ENCODE data around the gene PTMS.
A peak's percentile ranks its signal among the peaks of the same experiment; 100 is the strongest.

Gene PTMS

DNA sequence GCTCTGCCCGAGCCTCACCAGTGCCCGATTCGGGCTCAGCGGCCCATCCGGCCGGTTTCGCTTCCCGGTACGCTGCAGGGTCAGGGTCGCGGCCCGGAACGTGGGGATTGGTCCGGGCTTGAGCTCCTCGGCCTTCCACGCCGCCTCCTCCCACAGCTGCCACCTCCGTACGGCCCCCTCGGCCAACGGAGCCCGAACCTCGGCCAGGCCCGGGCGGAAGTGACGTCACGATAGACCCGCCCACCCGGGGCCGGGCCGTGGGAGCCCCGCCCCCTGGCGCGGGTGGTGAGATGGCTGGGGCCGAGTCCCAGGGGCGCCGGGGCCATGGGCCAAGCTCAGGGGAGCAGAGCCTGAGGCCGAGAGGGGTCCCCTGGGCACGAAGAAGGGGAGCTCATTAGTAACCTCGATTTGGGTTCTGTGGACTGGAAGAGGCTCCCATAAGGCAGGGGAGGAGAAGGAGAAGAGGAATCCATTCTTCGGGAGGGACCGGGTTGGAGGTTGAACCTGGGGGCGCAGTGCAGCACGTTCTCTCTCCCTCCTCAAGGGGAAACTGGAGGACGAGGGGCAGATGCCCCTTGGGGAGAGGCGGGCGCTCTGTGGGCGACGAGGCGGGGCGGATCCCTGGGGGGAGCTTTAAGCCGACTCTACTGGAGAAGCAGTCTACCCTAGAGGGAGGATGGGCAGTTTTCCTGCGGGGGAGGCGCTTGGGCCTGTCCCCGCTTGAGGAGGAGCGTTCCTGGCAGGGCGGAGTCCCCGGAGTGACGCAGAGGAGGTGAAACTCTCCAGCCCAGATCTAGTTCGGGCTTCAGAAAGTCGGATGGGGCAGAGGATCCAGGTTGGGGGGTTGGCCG, 13.0 kb upstream of the PTMS start, which contains the start of gene MLF2:
Gene MLF2, minus strand, starts transcription at position 221 of the 851 bp plus-strand sequence. CDS start 807 bp downstream, outside the sequence.
- DNase-seq, result peak; percentile 99

DNA sequence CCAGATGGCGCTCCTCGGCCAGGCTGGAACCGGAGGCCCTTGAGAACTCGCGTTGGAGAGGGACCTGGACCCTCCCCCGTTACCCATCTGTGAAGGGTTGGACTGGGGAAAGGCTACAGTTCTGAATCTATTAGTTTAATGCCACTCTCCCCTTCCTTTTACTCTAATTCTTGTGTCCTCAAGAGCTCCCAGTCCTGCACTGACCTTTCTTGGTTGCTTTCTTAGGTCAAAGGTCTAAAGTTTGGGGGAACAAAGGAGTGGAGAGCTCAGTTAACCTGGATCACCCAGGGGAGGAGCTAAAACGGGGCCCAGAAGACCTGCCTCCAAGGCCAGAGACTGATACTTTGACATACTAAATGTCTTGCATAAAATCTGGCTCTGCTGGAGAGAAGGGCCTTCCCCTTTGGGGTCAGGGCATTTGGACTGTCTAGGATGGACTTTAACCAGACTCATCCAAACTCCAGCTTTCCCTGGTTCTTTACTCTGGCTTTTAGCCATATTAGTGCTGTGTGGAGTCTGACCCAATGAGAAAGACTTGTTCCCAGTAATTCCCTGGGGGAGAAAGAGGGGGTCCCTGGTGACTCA, 12.3 kb upstream of the PTMS start:
- DNase-seq, result no peak

DNA sequence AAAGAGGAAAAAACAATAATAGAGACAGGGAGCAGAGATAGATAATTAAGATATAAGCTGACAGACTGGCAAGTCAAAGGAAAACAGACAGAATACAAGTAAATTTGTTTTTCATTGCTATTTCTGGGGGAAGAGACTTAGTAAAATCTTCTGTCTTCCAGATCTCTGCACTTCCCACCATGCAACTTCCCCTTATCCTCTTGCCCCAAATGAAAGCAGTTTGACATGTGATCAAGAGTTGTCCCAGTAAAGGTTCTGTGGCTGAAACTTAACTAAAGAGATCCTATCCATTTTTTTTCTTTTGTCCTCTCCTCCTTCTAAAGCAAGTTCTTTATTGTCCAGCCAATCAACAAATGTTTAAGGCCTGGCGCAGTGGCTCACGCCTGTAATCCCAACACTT, 11.8 kb upstream of the PTMS start:
- no peak for DNase-seq

DNA sequence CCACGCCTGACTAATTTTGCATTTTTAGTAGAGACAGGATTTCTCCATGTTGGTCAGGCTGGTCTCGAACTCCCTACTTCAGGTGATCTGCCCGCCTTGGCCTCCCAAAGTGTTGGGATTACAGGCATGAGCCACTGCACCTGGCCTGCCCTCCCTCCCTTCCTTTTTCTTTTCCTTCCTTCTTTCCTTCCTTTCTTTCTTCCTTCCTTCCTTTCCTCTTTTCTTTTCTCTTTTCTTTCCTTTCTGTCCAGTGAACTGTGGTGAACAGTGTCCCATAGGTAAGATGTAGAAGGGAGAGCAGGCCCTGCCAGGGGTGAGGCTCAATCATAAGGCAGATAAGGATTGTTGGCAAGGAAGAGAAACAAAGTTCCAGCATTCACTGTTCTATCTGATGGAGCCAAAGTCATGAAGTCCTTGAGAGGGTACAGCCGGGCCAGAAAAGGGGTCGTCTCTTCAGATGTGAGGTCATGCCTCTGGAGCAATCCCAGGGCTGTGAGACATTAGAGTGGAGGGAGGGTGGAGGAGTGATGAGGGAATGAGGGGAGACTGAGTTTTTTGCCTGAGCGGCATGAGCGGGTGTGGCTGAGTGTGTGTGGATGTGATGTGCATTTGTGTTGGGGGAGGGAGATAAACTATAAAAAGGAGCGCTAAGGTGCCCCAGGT, 9.0 kb upstream of the PTMS start:
- no peak for DNase-seq

DNA sequence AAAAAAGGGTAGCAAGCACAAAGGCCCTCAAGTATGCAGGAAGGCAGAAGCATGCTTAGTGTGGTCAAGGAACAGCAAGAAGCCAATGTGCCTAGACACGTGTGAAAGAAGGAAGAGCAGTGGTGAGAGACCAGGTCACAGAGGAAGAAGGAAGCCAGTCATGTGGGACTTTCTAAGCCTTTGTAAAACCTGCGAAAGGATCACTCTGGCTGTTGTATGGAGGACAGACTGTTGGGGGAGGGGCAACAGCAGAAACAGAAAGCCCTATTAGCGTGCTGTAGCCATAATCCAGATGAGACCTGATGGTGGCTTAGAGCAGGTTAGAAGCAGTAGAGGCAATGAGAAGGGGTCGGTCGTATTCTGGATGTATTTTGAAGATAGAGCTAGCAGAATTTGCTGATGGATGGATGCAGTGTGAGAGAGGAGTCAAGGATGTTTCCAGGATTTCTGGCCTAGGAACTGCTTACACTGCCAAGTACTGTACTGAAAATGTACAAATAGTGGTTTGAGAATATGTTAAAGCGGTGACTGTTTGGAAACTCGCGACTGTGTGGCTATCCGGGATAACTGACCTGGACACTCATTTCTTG, 7.6 kb upstream of the PTMS start:
- DNase-seq, result no peak

DNA sequence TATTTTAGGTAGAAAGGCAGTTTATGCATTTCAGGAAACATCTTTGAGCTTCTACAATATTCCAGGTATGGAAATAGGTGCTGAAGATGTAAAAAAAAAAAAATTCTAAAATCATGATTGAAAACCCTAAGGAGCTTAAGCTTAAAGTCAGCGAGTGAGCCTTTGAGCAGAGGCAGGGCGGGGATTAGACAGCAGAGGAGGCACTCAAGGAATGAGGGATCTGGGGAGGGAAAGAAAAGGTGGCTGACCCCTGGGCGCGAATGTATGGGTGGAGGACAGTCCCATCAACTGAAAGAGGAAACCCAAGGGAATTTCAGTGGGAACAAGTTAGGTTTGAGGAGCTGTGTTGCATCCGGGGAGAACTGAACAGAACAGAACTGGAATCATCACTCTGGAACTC, 6.4 kb upstream of the PTMS start:
- no peak for DNase-seq

DNA sequence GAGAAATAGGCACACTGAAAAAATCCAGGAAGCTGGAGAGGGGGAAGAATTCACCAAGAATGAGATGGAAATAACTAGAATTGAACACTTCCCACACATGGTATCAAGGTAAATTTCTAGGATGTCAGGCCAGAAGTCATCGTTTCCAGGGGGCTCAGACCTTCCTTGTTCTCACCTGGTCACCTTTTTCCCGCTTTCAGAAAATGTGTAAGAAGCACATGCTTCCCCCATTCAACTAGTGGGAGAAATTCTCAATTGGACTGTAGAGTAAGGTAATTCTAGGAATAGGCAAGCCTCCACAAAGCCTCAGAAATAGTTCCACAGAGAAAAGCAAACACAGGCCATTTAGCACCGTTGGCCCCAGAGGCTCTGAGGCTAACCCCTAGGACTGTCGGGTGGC, 2.8 kb upstream of the PTMS start:
- DNase-seq, result no peak

DNA sequence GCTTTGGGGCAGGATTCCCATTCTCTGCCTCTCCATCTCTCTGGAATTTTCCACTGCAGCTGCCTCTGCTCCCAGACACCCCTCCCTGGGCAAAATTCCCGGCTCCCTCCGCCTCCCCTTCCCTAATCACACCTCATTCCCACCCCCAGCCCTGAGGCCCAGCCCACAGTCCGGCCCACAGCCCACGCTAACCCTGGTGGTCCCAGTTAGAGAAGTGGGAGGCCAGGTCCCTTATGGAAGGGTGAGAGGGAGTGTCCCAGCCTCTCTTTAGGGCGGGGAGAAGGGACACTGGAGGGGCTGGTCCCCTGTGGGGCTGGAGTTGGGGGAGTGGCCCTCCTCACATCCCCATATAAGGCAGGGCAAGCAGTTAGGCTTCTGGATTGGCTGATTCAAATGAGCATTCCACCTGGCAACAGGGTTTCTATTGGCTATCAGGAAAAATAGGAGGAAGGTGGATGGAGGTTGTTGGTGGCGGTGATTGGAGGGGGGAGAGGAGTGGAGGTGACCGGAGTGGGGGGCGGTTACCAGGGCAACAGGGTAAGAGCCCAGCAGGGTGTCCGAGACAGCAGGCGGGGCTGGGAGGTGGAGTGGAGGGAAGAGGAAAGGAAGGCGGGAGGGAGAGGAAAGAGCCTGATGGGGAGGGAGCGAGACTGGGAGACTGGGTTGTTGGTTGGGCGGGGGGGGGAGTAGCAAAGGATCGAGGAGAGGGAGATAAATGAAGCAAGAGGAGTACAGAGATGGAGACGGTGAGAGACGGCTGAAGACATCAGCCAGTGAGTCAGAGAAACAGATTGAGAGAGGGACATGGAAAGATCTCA, 1.9 kb upstream of the PTMS start:
- DNase-seq, result no peak

DNA sequence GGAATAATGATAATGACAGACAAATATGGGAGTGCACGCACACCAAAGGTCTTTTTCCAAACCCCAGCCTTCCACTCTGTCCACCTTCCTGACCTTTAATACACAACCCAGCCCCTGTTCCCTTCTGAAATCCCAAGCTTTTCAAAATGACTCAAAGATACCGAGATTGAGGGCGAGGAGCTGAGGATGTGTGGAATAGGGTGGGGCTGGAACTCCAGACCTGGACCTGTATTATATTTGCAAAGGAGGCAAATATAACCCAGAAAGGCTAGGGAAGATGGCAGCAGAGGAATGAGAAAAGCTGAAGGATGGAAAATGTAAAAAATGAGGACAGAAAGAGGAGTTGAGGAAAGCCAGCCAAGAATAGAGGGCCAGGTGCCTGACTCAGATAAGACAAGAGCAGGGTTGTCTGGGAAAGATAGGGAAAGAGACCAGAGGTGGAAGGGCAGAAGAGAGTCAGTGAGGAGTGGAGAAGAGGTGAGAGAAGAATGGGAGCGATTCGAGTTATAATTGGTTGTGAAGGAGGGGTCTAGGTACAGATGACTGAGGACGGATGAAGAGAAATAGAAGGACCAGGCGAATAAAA, 1.0 kb upstream of the PTMS start:
- DNase-seq, result no peak

DNA sequence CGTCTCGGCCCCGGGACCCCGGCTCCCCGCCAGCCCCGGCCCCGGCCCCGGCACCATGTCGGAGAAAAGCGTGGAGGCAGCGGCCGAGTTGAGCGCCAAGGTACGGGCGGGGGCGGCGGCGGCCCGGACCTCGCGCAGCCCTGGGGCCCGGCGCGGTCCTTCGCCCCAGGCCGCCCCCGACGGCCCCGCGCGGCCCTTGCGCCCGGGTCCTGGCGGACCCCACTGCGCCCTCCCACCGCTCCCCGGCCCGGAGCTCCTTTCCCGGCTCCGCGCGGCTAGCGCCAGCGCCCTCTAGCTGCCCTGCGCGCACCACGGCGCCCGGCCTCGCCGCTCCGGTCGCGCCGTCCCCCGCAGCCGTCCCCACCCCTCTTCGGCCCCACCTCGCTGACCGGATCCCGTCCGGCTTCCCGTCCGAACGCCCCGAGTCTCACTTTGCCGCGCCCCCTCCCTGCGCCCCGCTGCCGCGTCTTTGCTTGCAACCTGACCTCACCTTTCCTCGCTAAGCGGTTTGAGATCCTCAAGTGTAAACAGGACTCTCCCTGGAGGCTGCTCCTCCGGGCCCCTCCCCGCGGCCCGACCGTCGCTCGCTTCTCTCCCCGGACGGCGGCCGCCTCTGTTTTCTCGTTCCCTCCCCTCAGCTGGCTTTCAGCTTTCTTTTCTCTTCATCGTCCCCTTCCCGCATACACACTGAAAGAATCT, 637 bp downstream of the PTMS start:
- peak; percentile 79 for DNase-seq

DNA sequence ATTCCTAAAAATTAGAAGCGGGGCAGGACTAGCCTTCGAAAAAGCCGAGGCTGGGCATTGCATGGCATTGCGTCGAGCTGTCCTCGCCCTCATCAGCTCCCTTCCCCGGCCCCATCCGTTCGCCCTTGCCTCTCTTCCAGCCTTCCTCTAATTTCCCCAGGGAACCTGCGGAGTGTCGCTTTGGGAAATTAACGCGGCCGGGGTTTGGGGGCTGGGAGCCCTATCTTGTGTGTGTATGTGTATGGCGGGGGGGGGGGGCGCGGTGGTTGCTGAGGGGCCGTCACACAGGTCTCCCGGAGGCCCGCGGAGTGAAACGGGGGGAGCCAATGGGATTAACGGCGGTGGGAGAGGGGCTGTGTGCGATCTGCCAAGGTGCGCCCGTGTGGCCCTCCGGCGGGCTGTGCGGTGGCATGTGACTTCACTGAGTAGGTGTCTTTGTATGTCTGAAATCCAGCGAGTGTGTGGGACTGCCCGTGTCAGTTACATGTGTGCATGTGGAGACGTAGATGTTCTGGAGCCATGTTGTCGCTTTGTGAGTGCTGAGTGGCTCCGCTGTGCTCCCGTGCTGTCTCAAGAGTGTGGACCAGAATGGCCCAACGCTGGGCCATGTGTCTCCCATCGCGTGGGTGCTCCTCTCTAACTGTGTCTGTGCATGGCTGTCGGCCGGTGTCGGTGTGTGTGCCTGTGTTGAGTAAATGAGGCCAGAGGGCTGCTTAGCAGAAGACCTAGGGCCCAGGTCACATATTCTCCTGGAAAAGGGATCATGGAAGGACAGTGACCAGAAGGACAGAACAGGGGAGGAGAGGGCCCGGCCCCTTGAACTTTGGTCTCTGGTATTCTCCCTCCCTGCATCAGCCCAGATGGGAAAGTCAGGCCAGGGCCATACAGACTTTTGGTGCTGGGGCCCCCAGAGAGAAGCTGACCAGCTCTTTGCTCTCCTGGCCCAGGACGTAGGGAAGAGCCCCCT, 1.5 kb downstream of the PTMS start:
- DNase-seq, result no peak

DNA sequence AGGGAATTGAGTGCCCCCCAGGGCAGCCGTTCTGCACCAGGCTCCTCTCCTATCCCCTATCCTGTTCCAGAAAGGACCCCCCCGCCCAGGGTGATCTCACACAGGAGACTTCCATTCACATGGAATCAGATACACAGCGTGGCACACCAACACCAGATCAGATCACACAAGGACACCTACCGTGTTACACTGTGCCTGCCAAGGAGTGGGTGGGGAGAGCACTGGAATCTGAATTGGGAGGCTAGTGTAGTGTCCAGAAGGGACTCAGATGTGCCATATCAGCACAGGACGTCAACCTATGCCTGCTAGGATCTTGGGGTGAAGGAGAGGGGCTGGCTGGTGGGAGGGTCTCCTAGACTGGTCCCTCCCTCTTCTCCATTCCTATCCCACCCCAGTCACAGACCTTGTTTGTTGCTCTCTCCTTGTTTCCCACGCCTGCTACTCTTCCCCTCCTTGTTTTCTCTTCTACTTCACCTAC, 2.3 kb downstream of the PTMS start:
- DNase-seq, result no peak

DNA sequence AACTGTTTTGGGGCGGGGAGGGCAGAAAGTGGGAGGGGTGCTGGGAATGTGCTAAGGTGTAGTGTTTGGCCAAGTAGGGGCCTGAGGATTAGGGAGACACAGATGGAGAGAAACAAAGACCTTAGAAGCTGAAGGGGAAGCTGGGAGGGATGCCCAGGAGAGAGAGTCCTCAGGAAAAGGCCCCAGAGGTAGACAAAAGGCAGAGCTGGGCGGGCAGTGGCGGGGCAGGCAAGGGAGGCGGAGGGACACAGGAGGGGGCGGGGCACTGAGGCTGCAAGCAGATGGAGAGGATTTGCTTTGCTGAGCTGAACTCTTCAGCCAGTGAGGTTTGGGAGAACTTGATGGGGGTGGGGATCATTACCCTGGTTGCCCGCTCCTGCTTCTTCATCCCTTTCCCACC, 2.8 kb downstream of the PTMS start:
- peak; percentile 62 for DNase-seq

DNA sequence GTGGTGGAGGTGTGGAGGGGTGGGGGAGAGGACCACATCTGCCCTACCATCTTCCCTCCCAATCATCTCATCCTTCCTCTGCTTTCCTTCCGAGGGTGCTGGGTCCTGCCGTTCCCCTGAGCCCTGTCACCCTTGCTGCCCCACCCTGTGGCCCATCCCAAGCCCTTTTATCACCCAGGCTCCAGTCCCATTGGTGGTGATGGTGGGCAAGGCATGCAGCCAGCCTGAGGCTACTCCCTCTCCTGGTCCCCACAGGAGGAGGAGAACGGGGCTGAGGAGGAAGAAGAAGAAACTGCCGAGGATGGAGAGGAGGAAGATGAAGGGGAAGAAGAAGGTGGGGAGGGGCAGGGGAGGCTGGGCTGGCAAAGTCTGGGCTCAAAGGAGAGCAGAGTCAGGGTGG, 3.5 kb downstream of the PTMS start:
- no peak for DNase-seq

DNA sequence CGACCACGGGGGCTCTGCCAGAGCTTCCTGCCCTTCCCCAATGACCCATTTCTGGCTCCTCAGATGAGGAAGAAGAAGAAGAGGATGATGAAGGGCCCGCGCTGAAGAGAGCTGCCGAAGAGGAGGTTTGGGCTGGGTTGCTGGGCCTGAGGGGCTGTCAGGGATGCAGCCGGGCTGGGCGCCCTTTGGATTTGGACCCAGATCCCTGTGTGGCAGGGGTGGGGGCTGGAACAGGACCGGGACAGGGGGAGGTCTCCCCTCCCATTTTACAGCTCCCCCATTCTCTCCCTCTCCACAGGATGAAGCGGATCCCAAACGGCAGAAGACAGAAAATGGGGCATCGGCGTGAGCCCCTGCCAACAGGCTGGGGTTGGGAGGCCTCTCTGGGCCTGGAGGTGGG, 3.9 kb downstream of the PTMS start:
- DNase-seq, result no peak

DNA sequence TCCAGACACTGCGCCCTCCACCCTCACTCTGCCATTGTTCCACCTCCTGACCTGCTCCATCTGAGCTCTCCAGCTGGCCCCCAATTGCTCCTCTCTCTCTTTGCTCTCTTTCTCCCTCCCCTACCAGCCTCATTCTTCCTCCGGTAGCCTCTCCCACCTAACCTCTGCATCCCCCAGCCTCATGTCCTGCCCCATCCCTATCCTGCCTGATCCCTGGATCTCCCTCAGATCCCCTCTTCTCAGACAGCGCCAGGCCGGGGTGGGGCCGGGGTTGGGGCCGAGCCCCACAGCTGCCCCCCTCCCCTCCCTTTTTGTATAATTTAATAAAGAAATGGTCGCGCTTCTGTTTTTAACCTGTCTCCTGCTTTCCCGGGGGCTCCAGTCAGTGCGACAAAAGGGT, 4.4 kb downstream of the PTMS start:
- DNase-seq, result no peak

DNA sequence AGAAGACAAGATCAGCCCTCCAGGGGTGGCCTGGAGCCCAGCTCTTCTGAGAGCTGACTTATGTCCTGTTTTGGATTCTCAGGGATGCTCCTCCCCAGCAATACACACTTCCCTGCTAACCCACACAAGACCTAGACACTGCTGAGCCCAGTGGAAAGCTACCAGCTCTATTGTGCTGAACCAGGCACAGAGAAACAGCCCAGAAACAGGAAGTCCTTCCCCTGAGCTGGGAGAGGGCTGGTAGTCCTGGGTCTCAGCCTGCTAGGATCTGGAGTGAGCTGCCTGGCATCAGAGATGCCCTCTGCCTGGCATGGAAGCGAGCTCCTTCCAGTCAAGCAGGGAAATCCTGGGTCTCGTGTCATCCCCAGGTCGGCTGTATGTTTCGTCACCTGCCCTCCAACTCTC, 4.9 kb downstream of the PTMS start:
- DNase-seq, result no peak

DNA sequence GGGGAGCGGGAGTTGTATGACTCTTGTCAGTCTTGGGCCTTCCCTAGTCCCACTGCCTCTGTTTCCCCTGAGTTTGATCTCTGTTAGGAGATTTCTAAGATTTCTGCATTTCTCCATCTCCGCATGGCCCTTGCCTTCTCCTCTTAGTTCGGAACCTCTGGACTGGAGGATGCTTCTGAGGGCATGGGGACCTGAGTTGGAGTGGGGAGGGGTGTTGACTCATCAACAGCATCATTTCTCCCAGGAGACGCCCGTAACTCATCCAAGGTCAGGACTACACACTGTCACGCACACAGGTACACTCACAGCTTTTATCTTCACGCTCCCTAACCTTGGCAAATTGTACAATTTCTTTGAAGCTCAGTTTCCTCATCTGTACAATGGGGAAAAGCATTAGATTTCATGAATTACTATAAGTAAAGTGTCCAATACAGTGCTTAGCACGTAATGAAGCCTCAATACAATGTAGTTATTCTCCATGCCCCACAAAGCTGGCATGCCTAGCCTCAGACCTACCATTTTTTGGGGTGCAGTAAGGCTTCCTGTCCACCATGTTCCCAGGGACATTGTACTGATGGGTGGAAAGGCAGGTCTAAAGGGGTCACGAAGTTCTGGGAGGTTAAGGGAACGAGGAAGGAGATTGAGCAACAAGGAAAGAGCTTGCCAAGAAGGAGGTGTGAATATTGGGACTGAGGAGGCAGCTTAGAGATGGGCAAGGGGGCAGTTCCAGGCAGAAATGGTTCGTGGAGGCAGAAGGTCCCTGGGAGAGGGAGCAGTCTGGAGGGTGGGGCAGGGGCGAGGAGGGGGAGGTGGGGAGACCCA, 5.6 kb downstream of the PTMS start:
- no peak for DNase-seq

DNA sequence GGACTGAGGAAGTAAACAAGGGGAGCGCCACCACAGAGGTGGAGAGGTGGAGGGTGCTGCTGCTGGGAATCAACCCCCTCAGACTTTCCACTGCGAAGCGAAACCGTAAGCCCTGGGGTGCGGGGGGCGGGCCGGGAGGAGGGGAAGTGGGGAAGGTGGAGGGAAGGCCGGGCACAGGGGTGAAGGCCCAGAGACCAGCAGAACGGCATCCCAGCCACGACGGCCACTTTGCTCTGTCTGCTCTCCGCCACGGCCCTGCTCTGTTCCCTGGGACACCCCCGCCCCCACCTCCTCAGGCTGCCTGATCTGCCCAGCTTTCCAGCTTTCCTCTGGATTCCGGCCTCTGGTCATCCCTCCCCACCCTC, 6.2 kb downstream of the PTMS start, which contains the start of gene LAG3:
Gene LAG3, plus strand, starts transcription at position 190 of the 365 bp plus-strand sequence. CDS start 333 bp downstream, outside the sequence.
- DNase-seq, result peak; percentile 84

All from activated CD8-positive, alpha-beta memory T cell treated with anti-CD3 and anti-CD28 coated beads, Interleukin-2, amount 50 U/mL, for 48 hours (primary cell).